SK-N-SH treated with all-trans-retinoic acid at 6 μM for 48 hours (cell line): Measurements from ENCODE around the gene FNTB.

Source experiments
- ATAC-seq: fragments of 200-7000 bp; cut with Tn5 transposase; 3 replicates; pipeline ENCODE4 v1.9.1; 2020; ENCODE audit warnings: mild to moderate bottlenecking, moderate library complexity
- ARNTL ChIP-seq: fragments of 450-650 bp; formaldehyde crosslinking; IDR thresholded peaks from 2 replicates; pipeline ENCODE4 v1.5.0; 2020; ENCODE audit warnings: low read depth, mild to moderate bottlenecking, moderate library complexity, borderline replicate concordance
- BACH2 ChIP-seq: fragments of 250-450 bp; sonication (Bioruptor Pico); IDR thresholded peaks from 2 replicates; pipeline ENCODE4 v1.9.0; 2021; ENCODE audit warnings: mild to moderate bottlenecking, borderline replicate concordance
- CSDC2 ChIP-seq: fragments of 250-450 bp; sonication (Bioruptor Pico); IDR thresholded peaks from 2 replicates; pipeline ENCODE4 v1.5.0; 2020; ENCODE audit warnings: mild to moderate bottlenecking, moderate library complexity
- ESRRG ChIP-seq: fragments of 250-450 bp; sonication (Bioruptor Pico); IDR thresholded peaks from 2 replicates; pipeline ENCODE4 v1.6.1; 2021; ENCODE audit warnings: mild to moderate bottlenecking
- GLIS3 ChIP-seq: fragments of 250-450 bp; sonication (Bioruptor Pico); IDR thresholded peaks from 2 replicates; pipeline ENCODE4 v1.5.0; 2020; ENCODE audit warnings: mild to moderate bottlenecking, moderate library complexity
- ISL1 ChIP-seq: fragments of 250-450 bp; sonication (Bioruptor Pico); IDR thresholded peaks from 2 replicates; pipeline ENCODE4 v2.1.2; 2022; ENCODE audit warnings: mild to moderate bottlenecking, moderate library complexity
- OSR1 ChIP-seq: fragments of 250-450 bp; sonication (Bioruptor Pico); IDR thresholded peaks from 2 replicates; pipeline ENCODE4 v1.8.0; 2022; ENCODE audit warnings: moderate library complexity, mild to moderate bottlenecking, inconsistent platforms
- PPARA ChIP-seq: fragments of 250-450 bp; sonication (Bioruptor Pico); IDR thresholded peaks from 2 replicates; pipeline ENCODE4 v1.5.0; 2020; ENCODE audit warnings: mild to moderate bottlenecking, borderline replicate concordance
- RARB ChIP-seq: fragments of 250-450 bp; sonication (Bioruptor Pico); IDR thresholded peaks from 2 replicates; pipeline ENCODE4 v1.8.0; 2021; ENCODE audit warnings: mild to moderate bottlenecking, moderate library complexity
- SNAI2 ChIP-seq: fragments of 250-450 bp; sonication (Bioruptor Pico); IDR thresholded peaks from 2 replicates; pipeline ENCODE4 v1.5.0; 2020; ENCODE audit warnings: mild to moderate bottlenecking, moderate library complexity
- TCF4 ChIP-seq: fragments of 250-450 bp; sonication (Bioruptor Pico); IDR thresholded peaks from 2 replicates; pipeline ENCODE4 v1.8.0; 2021; ENCODE audit warnings: mild to moderate bottlenecking, moderate library complexity, borderline replicate concordance
- TOX ChIP-seq: fragments of 250-450 bp; sonication (Bioruptor Pico); IDR thresholded peaks from 2 replicates; pipeline ENCODE4 v1.8.0; 2021; ENCODE audit warnings: mild to moderate bottlenecking, moderate library complexity, borderline replicate concordance
- ZC3H10 ChIP-seq: fragments of 250-450 bp; sonication (Bioruptor Pico); IDR thresholded peaks from 2 replicates; pipeline ENCODE4 v1.5.1; 2021; ENCODE audit warnings: mild to moderate bottlenecking, moderate library complexity
- ZFP3 ChIP-seq: fragments of 250-450 bp; sonication (Bioruptor Pico); IDR thresholded peaks from 2 replicates; pipeline ENCODE4 v1.5.0; 2020; ENCODE audit warnings: mild to moderate bottlenecking, moderate library complexity
- ZFP30 ChIP-seq: fragments of 450-650 bp; formaldehyde crosslinking; IDR thresholded peaks from 2 replicates; pipeline ENCODE4 v1.5.0; 2022; ENCODE audit warnings: mild to moderate bottlenecking, moderate library complexity
- ZNF565 ChIP-seq: fragments of 450-650 bp; formaldehyde crosslinking; conservative IDR thresholded peaks from 2 replicates; pipeline ENCODE4 v1.5.0; 2020; ENCODE audit warnings: low read depth, mild to moderate bottlenecking, moderate library complexity
- ZNF70 ChIP-seq: fragments of 450-650 bp; formaldehyde crosslinking; IDR thresholded peaks from 2 replicates; pipeline ENCODE4 v1.5.0; 2020; ENCODE audit warnings: mild to moderate bottlenecking, moderate library complexity
- ZNF8 ChIP-seq: fragments of 450-650 bp; formaldehyde crosslinking; IDR thresholded peaks from 2 replicates; pipeline ENCODE4 v1.5.0; 2020; ENCODE audit warnings: mild to moderate bottlenecking, moderate library complexity
- TF ChIP-seq, protein P1 (sequence below): fragments of 250-450 bp; sonication (Bioruptor Pico); IDR thresholded peaks from 2 replicates; pipeline ENCODE4 v1.5.1; 2021; ENCODE audit warnings: mild to moderate bottlenecking, moderate library complexity
- TF ChIP-seq, protein P2 (sequence below): fragments of 250-450 bp; sonication (Bioruptor Pico); IDR thresholded peaks from 2 replicates; pipeline ENCODE4 v1.5.1; 2020; ENCODE audit warnings: low read depth, mild to moderate bottlenecking, moderate library complexity
- TF ChIP-seq, protein P3 (sequence below): fragments of 250-450 bp; sonication (Bioruptor Pico); IDR thresholded peaks from 2 replicates; pipeline ENCODE4 v1.5.0; 2020; ENCODE audit warnings: mild to moderate bottlenecking, moderate library complexity
- TF ChIP-seq, protein P4 (sequence below): fragments of 250-450 bp; sonication (Bioruptor Pico); IDR thresholded peaks from 2 replicates; pipeline ENCODE4 v1.8.0; 2020; ENCODE audit warnings: mild to moderate bottlenecking, moderate library complexity, borderline replicate concordance
- TF ChIP-seq, protein P5 (sequence below): fragments of 250-450 bp; sonication (Bioruptor Pico); IDR thresholded peaks from 2 replicates; pipeline ENCODE4 v1.8.0; 2021; ENCODE audit warnings: low read depth, mild to moderate bottlenecking, moderate library complexity, borderline replicate concordance

The FNTB gene

DNA sequence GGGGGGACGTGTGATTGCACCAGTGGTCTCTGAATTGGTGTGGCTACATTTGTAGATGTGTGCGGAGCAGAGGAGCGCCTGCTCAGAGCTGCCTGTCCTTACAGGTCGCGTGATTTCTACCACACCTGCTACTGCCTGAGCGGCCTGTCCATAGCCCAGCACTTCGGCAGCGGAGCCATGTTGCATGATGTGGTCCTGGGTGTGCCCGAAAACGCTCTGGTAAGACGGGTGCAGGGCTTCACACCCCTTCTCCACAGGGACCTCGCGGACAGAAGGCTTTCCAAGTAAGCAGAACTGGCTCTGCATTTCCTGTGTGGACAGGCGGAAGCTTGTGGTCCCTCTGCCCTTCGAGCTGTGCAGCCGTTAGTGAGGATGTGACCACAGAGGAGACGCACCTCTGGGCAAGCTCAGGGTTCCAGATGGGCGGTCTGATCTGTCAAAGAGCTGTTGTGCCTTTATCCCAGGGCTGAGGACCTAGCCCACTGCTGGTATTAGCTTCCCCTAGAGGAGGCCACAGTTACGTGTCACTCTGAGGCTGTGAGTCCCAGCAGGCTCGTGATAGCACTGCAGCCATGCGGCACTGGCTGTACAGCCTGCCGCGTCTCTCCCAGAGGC is 67.9 kb downstream of the FNTB start:
- TF ChIP-seq, protein P1, sequence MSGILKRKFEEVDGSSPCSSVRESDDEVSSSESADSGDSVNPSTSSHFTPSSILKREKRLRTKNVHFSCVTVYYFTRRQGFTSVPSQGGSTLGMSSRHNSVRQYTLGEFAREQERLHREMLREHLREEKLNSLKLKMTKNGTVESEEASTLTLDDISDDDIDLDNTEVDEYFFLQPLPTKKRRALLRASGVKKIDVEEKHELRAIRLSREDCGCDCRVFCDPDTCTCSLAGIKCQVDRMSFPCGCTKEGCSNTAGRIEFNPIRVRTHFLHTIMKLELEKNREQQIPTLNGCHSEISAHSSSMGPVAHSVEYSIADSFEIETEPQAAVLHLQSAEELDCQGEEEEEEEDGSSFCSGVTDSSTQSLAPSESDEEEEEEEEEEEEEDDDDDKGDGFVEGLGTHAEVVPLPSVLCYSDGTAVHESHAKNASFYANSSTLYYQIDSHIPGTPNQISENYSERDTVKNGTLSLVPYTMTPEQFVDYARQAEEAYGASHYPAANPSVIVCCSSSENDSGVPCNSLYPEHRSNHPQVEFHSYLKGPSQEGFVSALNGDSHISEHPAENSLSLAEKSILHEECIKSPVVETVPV (CRISPR knock-in tag): no peak
- TF ChIP-seq ISL1 (CRISPR knock-in tag) (no peak), SNAI2 (CRISPR knock-in tag) (no peak), PPARA (CRISPR knock-in tag) (no peak), ZFP3 (CRISPR knock-in tag) (no peak), TOX (CRISPR knock-in tag) (no peak), ESRRG (CRISPR knock-in tag) (no peak), OSR1 (CRISPR knock-in tag) (no peak), TCF4 (CRISPR knock-in tag) (no peak), RARB (CRISPR knock-in tag) (no peak), GLIS3 (CRISPR knock-in tag) (no peak), ARNTL (CRISPR knock-in tag) (no peak), ZNF8 (CRISPR knock-in tag) (no peak), CSDC2 (no peak), BACH2 (no peak), ZC3H10 (CRISPR knock-in tag) (no peak), ZFP30 (no peak), ZNF70 (CRISPR knock-in tag) (no peak)
- TF ChIP-seq, protein P2, sequence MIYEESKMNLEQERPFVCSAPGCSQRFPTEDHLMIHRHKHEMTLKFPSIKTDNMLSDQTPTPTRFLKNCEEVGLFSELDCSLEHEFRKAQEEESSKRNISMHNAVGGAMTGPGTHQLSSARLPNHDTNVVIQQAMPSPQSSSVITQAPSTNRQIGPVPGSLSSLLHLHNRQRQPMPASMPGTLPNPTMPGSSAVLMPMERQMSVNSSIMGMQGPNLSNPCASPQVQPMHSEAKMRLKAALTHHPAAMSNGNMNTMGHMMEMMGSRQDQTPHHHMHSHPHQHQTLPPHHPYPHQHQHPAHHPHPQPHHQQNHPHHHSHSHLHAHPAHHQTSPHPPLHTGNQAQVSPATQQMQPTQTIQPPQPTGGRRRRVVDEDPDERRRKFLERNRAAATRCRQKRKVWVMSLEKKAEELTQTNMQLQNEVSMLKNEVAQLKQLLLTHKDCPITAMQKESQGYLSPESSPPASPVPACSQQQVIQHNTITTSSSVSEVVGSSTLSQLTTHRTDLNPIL (CRISPR knock-in tag): no peak
- TF ChIP-seq, protein P3, sequence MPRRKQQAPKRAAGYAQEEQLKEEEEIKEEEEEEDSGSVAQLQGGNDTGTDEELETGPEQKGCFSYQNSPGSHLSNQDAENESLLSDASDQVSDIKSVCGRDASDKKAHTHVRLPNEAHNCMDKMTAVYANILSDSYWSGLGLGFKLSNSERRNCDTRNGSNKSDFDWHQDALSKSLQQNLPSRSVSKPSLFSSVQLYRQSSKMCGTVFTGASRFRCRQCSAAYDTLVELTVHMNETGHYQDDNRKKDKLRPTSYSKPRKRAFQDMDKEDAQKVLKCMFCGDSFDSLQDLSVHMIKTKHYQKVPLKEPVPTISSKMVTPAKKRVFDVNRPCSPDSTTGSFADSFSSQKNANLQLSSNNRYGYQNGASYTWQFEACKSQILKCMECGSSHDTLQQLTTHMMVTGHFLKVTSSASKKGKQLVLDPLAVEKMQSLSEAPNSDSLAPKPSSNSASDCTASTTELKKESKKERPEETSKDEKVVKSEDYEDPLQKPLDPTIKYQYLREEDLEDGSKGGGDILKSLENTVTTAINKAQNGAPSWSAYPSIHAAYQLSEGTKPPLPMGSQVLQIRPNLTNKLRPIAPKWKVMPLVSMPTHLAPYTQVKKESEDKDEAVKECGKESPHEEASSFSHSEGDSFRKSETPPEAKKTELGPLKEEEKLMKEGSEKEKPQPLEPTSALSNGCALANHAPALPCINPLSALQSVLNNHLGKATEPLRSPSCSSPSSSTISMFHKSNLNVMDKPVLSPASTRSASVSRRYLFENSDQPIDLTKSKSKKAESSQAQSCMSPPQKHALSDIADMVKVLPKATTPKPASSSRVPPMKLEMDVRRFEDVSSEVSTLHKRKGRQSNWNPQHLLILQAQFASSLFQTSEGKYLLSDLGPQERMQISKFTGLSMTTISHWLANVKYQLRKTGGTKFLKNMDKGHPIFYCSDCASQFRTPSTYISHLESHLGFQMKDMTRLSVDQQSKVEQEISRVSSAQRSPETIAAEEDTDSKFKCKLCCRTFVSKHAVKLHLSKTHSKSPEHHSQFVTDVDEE: no peak
- no peak for ATAC-seq

DNA sequence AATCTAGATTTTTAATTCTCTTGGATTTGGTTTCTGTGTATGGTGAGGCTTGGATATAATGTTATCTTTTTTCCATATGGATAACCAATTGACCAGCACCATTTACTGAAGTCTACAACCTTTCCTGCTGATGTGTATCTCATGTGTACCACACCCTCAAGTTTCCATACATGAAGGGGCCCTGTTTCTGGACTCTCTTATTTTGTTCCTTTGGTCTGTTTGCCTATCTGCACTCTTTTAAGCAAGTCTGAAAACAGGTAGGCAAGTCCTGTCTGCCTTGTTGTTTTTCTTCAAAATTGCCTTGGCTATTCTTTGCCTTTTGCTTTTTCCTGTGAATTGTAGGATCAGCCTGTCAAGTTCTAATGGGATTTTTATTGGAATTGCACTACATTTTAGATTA is 71.0 kb downstream of the FNTB start:
- no peak for TF ChIP-seq ZNF70 (CRISPR knock-in tag)
- no peak for TF ChIP-seq PPARA (CRISPR knock-in tag)
- TF ChIP-seq, protein P2 (CRISPR knock-in tag): no peak
- no peak for TF ChIP-seq GLIS3 (CRISPR knock-in tag)
- TF ChIP-seq RARB (CRISPR knock-in tag): no peak
- no peak for TF ChIP-seq BACH2
- TF ChIP-seq ZC3H10 (CRISPR knock-in tag): no peak
- TF ChIP-seq, protein P4, sequence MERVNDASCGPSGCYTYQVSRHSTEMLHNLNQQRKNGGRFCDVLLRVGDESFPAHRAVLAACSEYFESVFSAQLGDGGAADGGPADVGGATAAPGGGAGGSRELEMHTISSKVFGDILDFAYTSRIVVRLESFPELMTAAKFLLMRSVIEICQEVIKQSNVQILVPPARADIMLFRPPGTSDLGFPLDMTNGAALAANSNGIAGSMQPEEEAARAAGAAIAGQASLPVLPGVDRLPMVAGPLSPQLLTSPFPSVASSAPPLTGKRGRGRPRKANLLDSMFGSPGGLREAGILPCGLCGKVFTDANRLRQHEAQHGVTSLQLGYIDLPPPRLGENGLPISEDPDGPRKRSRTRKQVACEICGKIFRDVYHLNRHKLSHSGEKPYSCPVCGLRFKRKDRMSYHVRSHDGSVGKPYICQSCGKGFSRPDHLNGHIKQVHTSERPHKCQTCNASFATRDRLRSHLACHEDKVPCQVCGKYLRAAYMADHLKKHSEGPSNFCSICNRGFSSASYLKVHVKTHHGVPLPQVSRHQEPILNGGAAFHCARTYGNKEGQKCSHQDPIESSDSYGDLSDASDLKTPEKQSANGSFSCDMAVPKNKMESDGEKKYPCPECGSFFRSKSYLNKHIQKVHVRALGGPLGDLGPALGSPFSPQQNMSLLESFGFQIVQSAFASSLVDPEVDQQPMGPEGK: no peak
- no peak for TF ChIP-seq ZFP30
- no peak for TF ChIP-seq OSR1 (CRISPR knock-in tag)
- no peak for TF ChIP-seq TCF4 (CRISPR knock-in tag)
- TF ChIP-seq, protein P3: no peak
- no peak for TF ChIP-seq ZNF565
- TF ChIP-seq, protein P5, sequence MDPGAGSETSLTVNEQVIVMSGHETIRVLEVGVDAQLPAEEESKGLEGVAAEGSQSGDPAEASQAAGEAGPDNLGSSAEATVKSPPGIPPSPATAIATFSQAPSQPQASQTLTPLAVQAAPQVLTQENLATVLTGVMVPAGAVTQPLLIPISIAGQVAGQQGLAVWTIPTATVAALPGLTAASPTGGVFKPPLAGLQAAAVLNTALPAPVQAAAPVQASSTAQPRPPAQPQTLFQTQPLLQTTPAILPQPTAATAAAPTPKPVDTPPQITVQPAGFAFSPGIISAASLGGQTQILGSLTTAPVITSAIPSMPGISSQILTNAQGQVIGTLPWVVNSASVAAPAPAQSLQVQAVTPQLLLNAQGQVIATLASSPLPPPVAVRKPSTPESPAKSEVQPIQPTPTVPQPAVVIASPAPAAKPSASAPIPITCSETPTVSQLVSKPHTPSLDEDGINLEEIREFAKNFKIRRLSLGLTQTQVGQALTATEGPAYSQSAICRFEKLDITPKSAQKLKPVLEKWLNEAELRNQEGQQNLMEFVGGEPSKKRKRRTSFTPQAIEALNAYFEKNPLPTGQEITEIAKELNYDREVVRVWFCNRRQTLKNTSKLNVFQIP: no peak
- TF ChIP-seq, protein P1 (CRISPR knock-in tag): no peak
- TF ChIP-seq ZFP3 (CRISPR knock-in tag): no peak
- no peak for TF ChIP-seq ARNTL (CRISPR knock-in tag)
- no peak for TF ChIP-seq CSDC2
- no peak for TF ChIP-seq SNAI2 (CRISPR knock-in tag)
- no peak for TF ChIP-seq TOX (CRISPR knock-in tag)
- ATAC-seq: no peak
